ENCODE results near the gene APBB2.

Gene APBB2

DNA sequence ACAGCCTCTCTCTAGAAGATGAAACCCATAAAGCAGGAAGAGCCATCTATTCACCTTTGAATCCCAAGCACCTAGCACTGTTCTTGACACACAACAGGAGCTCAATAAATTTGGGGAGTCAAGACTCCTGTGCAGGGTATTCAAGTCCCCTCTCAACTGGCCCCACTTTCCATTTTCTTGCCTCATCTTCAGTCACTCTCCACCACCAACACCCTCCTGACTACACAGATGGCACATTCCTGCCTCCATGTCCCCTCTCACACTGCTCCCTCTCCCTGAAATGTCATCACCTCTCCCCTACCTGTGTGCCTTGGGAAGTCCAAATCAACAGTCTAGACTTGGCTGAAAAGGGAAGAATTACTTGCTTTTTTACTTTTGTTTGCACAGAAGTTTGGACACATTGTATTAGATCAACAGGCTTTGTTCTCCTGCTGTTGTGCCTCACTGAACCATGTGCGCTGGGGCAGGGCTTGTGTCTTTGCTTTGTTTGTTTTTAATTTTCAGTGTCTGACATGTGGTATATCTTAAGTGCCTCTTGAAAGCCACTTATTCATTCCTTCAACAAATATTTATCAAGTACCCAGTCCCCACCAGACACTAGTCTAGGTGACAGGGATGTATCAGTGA, 85.1 kb downstream of the APBB2 start:
- Histone ChIP-seq H3K4me3 (ENCODE audit: low read length) (no peak overlapping the region), H3K9ac (ENCODE audit: low read length) (no peak overlapping the region), H3K4me1 (ENCODE audit: control insufficient read depth, low read depth, low read length) (peaks cover 23% of the 10 kb centered on the region), H3K27ac (ENCODE audit: low read length) (no peak overlapping the region), H3K27me3 (ENCODE audit: control insufficient read depth, insufficient read depth, low read length) (no peaks in the 10 kb centered on the region), H3K9me3 (ENCODE audit: control insufficient read depth, low read depth, low read length) (no peaks in the 10 kb centered on the region), H3K36me3 (ENCODE audit: control insufficient read depth, low read depth, low read length) (no peaks in the 10 kb centered on the region)

GRCh38 chr4:41125558-41126311, 88.6 kb downstream of the APBB2 start:
- Histone ChIP-seq H3K27me3 (ENCODE audit: control insufficient read depth, insufficient read depth, low read length) (no peaks in the 10 kb centered on the region), H3K9me3 (ENCODE audit: control insufficient read depth, low read depth, low read length) (no peaks in the 10 kb centered on the region), H3K27ac (ENCODE audit: low read length) (no peak overlapping the region), H3K9ac (ENCODE audit: low read length) (no peak overlapping the region), H3K36me3 (ENCODE audit: control insufficient read depth, low read depth, low read length) (no peaks in the 10 kb centered on the region), H3K4me3 (ENCODE audit: low read length) (no peak overlapping the region), H3K4me1 (ENCODE audit: control insufficient read depth, low read depth, low read length) (peaks cover 8% of the 10 kb centered on the region)

DNA sequence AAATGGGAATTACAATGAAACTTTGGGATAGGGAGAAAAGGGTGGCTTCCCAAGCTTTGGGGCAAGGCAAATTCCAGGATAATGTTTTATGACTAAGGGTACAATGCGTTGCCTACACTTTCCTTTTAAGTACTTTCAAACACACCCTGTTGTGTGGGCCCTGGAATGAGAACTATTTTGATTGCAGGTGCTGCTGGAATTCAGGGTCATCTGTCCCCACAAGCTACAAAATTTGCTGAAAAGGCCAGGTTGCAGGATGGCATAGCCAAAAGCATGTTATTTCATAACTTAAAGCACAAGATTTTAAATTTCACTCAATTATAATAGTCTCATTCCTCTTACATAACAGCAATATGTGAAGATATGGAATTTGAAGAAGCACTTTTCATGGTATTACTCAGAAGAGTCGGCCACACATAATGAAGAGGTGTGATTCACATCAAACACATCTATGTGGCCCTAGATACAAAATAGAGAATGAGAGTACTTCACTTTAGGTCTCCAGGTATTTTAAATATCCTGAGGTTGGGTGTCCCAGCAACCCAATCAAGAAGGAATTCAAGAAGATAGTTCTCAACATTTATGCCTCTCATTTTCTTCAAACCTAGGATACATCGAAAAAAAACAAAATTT, 89.3 kb downstream of the APBB2 start:
- Histone ChIP-seq H3K36me3 (ENCODE audit: control insufficient read depth, low read depth, low read length) (no peaks in the 10 kb centered on the region), H3K9me3 (ENCODE audit: control insufficient read depth, low read depth, low read length) (no peaks in the 10 kb centered on the region), H3K4me1 (ENCODE audit: control insufficient read depth, low read depth, low read length) (peaks cover 8% of the 10 kb centered on the region), H3K27me3 (ENCODE audit: control insufficient read depth, insufficient read depth, low read length) (no peaks in the 10 kb centered on the region), H3K9ac (ENCODE audit: low read length) (no peak overlapping the region), H3K27ac (ENCODE audit: low read length) (peak overlapping the region; percentile 32), H3K4me3 (ENCODE audit: low read length) (no peak overlapping the region)

- H3K4me3 ChIP-seq (ENCODE audit: low read length): no peak overlapping the region
- no peaks in the 10 kb centered on the region for H3K36me3 ChIP-seq (ENCODE audit: control insufficient read depth, low read depth, low read length)
- H3K9ac ChIP-seq (ENCODE audit: low read length): no peak overlapping the region
- no peak overlapping the region for H3K27ac ChIP-seq (ENCODE audit: low read length)
- H3K9me3 ChIP-seq (ENCODE audit: control insufficient read depth, low read depth, low read length): no peaks in the 10 kb centered on the region
- H3K27me3 ChIP-seq (ENCODE audit: control insufficient read depth, insufficient read depth, low read length): no peaks in the 10 kb centered on the region
- peaks cover 8% of the 10 kb centered on the region for H3K4me1 ChIP-seq (ENCODE audit: control insufficient read depth, low read depth, low read length)
Measured at GRCh38 chr4:41122775-41123174, 91.6 kb downstream of the APBB2 start.

- Histone ChIP-seq H3K27ac (ENCODE audit: low read length) (no peak overlapping the region), H3K4me1 (ENCODE audit: control insufficient read depth, low read depth, low read length) (peaks cover 8% of the 10 kb centered on the region), H3K36me3 (ENCODE audit: control insufficient read depth, low read depth, low read length) (no peaks in the 10 kb centered on the region), H3K9me3 (ENCODE audit: control insufficient read depth, low read depth, low read length) (no peaks in the 10 kb centered on the region), H3K4me3 (ENCODE audit: low read length) (no peak overlapping the region), H3K27me3 (ENCODE audit: control insufficient read depth, insufficient read depth, low read length) (no peaks in the 10 kb centered on the region), H3K9ac (ENCODE audit: low read length) (no peak overlapping the region)
Measured at GRCh38 chr4:41122309-41122708, 92.0 kb downstream of the APBB2 start.

- H3K9ac ChIP-seq (ENCODE audit: low read length): no peak overlapping the region
- H3K4me1 ChIP-seq (ENCODE audit: control insufficient read depth, low read depth, low read length): peaks cover 8% of the 10 kb centered on the region
- no peaks in the 10 kb centered on the region for H3K36me3 ChIP-seq (ENCODE audit: control insufficient read depth, low read depth, low read length)
- no peaks in the 10 kb centered on the region for H3K27me3 ChIP-seq (ENCODE audit: control insufficient read depth, insufficient read depth, low read length)
- no peaks in the 10 kb centered on the region for H3K9me3 ChIP-seq (ENCODE audit: control insufficient read depth, low read depth, low read length)
- no peak overlapping the region for H3K27ac ChIP-seq (ENCODE audit: low read length)
- H3K4me3 ChIP-seq (ENCODE audit: low read length): no peak overlapping the region
Measured at GRCh38 chr4:41121906-41122305, 92.4 kb downstream of the APBB2 start.

- Histone ChIP-seq H3K9ac (ENCODE audit: low read length) (no peak overlapping the region), H3K27me3 (ENCODE audit: control insufficient read depth, insufficient read depth, low read length) (no peaks in the 10 kb centered on the region), H3K9me3 (ENCODE audit: control insufficient read depth, low read depth, low read length) (no peaks in the 10 kb centered on the region), H3K27ac (ENCODE audit: low read length) (no peak overlapping the region), H3K4me3 (ENCODE audit: low read length) (no peak overlapping the region), H3K36me3 (ENCODE audit: control insufficient read depth, low read depth, low read length) (no peaks in the 10 kb centered on the region), H3K4me1 (ENCODE audit: control insufficient read depth, low read depth, low read length) (peaks cover 8% of the 10 kb centered on the region)
Measured at GRCh38 chr4:41120297-41121217, 93.8 kb downstream of the APBB2 start.

DNA sequence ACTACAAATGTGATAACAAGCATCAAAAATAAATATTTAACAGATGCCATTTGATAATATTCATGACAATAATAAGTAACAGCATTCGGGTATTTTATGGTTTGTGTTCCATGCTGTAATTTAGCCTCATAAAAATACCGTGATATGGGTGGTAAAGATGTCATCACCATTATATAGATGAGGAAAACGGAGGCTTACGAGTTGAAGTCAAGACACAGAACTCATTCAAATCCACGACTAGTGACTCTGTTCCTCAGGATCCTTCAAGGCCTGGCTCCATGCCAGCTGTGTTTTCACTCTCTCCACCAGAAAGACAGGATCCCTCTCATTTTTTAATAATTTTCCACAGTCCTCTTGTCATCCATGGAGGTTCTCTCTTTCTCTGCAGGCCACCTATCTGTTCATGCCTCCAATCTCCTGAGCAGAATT, 94.5 kb downstream of the APBB2 start:
- H3K27ac ChIP-seq (ENCODE audit: low read length): no peak overlapping the region

DNA sequence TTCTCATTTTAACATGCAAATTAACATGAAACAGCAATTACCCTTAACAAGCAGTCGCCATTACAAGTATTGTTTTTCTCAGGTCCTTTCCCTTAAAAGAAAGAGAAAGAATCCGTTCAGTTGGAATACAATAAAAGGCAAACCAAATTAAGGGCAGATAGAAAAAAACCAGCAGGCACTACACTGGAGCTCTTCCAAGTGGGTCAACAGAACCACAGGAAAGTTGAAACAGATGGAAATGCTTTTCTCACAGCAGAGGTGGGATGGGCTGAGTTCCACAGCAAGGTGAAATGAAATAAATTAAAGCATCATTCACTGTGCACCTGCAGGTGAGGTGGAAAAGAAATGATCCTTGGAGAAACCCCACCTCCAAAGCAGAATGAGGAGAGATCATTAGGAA, 102.6 kb downstream of the APBB2 start:
- no peak overlapping the region for H3K9ac ChIP-seq (ENCODE audit: low read length)
- no peaks in the 10 kb centered on the region for H3K36me3 ChIP-seq (ENCODE audit: control insufficient read depth, low read depth, low read length)
- H3K4me3 ChIP-seq (ENCODE audit: low read length): no peak overlapping the region
- H3K27me3 ChIP-seq (ENCODE audit: control insufficient read depth, insufficient read depth, low read length): no peaks in the 10 kb centered on the region
- no peaks in the 10 kb centered on the region for H3K4me1 ChIP-seq (ENCODE audit: control insufficient read depth, low read depth, low read length)
- H3K27ac ChIP-seq (ENCODE audit: low read length): no peak overlapping the region
- no peaks in the 10 kb centered on the region for H3K9me3 ChIP-seq (ENCODE audit: control insufficient read depth, low read depth, low read length)

More for the DNA sequence above, 94.5 kb downstream of the APBB2 start:
- H3K27me3 ChIP-seq (ENCODE audit: control insufficient read depth, insufficient read depth, low read length): no peaks in the 10 kb centered on the region
- H3K9ac ChIP-seq (ENCODE audit: low read length): no peak overlapping the region
- peaks cover 5% of the 10 kb centered on the region for H3K4me1 ChIP-seq (ENCODE audit: control insufficient read depth, low read depth, low read length)
- no peaks in the 10 kb centered on the region for H3K9me3 ChIP-seq (ENCODE audit: control insufficient read depth, low read depth, low read length)
- H3K36me3 ChIP-seq (ENCODE audit: control insufficient read depth, low read depth, low read length): no peaks in the 10 kb centered on the region
- no peak overlapping the region for H3K4me3 ChIP-seq (ENCODE audit: low read length)

- H3K9me3 ChIP-seq (ENCODE audit: control insufficient read depth, low read depth, low read length): no peaks in the 10 kb centered on the region
- no peaks in the 10 kb centered on the region for H3K27me3 ChIP-seq (ENCODE audit: control insufficient read depth, insufficient read depth, low read length)
- no peaks in the 10 kb centered on the region for H3K36me3 ChIP-seq (ENCODE audit: control insufficient read depth, low read depth, low read length)
- no peak overlapping the region for H3K27ac ChIP-seq (ENCODE audit: low read length)
- H3K9ac ChIP-seq (ENCODE audit: low read length): no peak overlapping the region
- H3K4me1 ChIP-seq (ENCODE audit: control insufficient read depth, low read depth, low read length): no peaks in the 10 kb centered on the region
- no peak overlapping the region for H3K4me3 ChIP-seq (ENCODE audit: low read length)
Measured at GRCh38 chr4:41110050-41110449, 104.3 kb downstream of the APBB2 start.

GRCh38 chr4:41108481-41108880, 105.9 kb downstream of the APBB2 start:
- H3K4me3 ChIP-seq (ENCODE audit: low read length): no peak overlapping the region
- H3K9ac ChIP-seq (ENCODE audit: low read length): no peak overlapping the region
- no peaks in the 10 kb centered on the region for H3K36me3 ChIP-seq (ENCODE audit: control insufficient read depth, low read depth, low read length)
- no peak overlapping the region for H3K27ac ChIP-seq (ENCODE audit: low read length)
- H3K9me3 ChIP-seq (ENCODE audit: control insufficient read depth, low read depth, low read length): no peaks in the 10 kb centered on the region
- H3K27me3 ChIP-seq (ENCODE audit: control insufficient read depth, insufficient read depth, low read length): no peaks in the 10 kb centered on the region
- H3K4me1 ChIP-seq (ENCODE audit: control insufficient read depth, low read depth, low read length): no peaks in the 10 kb centered on the region

Data from iPS-18a (cell line).